HepG2 (cell line): ENCODE measurements around the gene VAT1L. TPM values are rescaled to one million over a fixed set of nuclear protein-coding genes. Genes with fewer than 3 reads are reported as not detected.

ENCODE experiments used
- ATAC-seq: fragments of 200-7000 bp; cut with Tn5 transposase; 3 replicates; pipeline ENCODE4 v1.9.1; 2020; ENCODE audit warnings: mild to moderate bottlenecking, moderate library complexity
- BruUV-seq: library from RNA; stranded (reverse); fragments of 400-500 nt; replicated peaks from 2 replicates; lab custom pipeline; 2021; lab: Mats Ljungman, UMichigan
- CTCF ChIA-PET: fragments of 300-600 bp; formaldehyde crosslinking; extraction: SDS; loops from one replicate; lab custom pipeline; 2021; ENCODE audit warnings: low total read pairs, inconsistent platforms, low intra/inter-chr PET ratio; lab: Yijun Ruan, JAX
- POLR2A ChIA-PET: fragments of 350-600 bp; sonication (Branson Sonifier 250); formaldehyde crosslinking; loops from one replicate; lab custom pipeline; 2020; ENCODE audit warnings: antibody characterized with exemption, inconsistent platforms; lab: Yijun Ruan, JAX
- DNase-seq: peaks from one replicate; pipeline ENCODE4 v3.0.0-alpha.2; 2015; ENCODE audit warnings: low spot score
- FAIRE-seq: peaks from 3 replicates; lab custom pipeline; 2011; peaks lifted over from hg19 to GRCh38; lab: Jason Lieb, UNC
- H2AFZ ChIP-seq: one replicate; pipeline ENCODE4 v1.6.1; 2011; ENCODE audit warnings: low read length, inconsistent platforms
- H3K27ac ChIP-seq: fragments of 300-600 bp; 3 replicates; pipeline ENCODE4 v1.8.0; 2011; ENCODE audit warnings: mixed run types, mild to moderate bottlenecking, mixed read lengths, low read length, inconsistent platforms; ENCODE audit not compliant: insufficient read depth; ENCODE audit errors: extremely low read length
- H3K27me3 ChIP-seq, 2 experiments: fragments of 200-600 bp in 1 of 2; 2 replicates in 1 of 2; 3 replicates in 1 of 2; pipeline versions ENCODE4 v1.6.0 to v1.8.0; 2011; ENCODE audit warnings: low read length in 2 of 2, mild to moderate bottlenecking in 2 of 2, moderate library complexity in 2 of 2, inconsistent platforms in 1 of 2; ENCODE audit not compliant: insufficient read depth in 2 of 2, control insufficient read depth in 1 of 2
- H3K36me3 ChIP-seq, 2 experiments: fragments of 200-600 bp in 1 of 2; replicated peaks in 1 of 2; 2 replicates in 1 of 2; 3 replicates in 1 of 2; pipeline versions ENCODE4 v1.5.1 to v1.8.0; 2011; ENCODE audit warnings: low read length in 2 of 2, inconsistent platforms in 1 of 2; ENCODE audit not compliant: insufficient read depth in 2 of 2, control insufficient read depth in 1 of 2
- H3K4me1 ChIP-seq: 2 replicates; pipeline ENCODE4 v1.5.1; 2012; ENCODE audit warnings: low read length, inconsistent platforms; ENCODE audit not compliant: insufficient read depth
- H3K4me2 ChIP-seq: 2 replicates; pipeline ENCODE4 v1.6.0; 2011; ENCODE audit warnings: low read depth, low read length, inconsistent platforms
- H3K4me3 ChIP-seq, 3 experiments: fragments of 200-600 bp in 1 of 3; sonication (generic), shearing (Covaris generic) in 1 of 3; replicated peaks in 1 of 3; 2 replicates each; pipeline ENCODE4 v1.5.1; 2011 to 2016; ENCODE audit warnings: low read length in 3 of 3, inconsistent platforms in 2 of 3, low read depth in 2 of 3, mild to moderate bottlenecking in 2 of 3, control low read depth in 1 of 3, mixed read lengths in 1 of 3; ENCODE audit not compliant: insufficient read depth in 1 of 3
- H3K79me2 ChIP-seq: one replicate; pipeline ENCODE4 v1.6.1; 2011; ENCODE audit warnings: low read length, inconsistent platforms; ENCODE audit not compliant: insufficient read depth
- H3K9ac ChIP-seq: 2 replicates; pipeline ENCODE4 v1.6.0; 2011; ENCODE audit warnings: mild to moderate bottlenecking, low read depth, low read length, inconsistent platforms; ENCODE audit not compliant: insufficient read depth
- H3K9me3 ChIP-seq: 2 replicates; pipeline ENCODE4 v1.5.1; 2012; ENCODE audit warnings: mild to moderate bottlenecking, low read length
- H4K20me1 ChIP-seq: 2 replicates; pipeline ENCODE4 v1.6.0; 2011; ENCODE audit warnings: inconsistent platforms, mild to moderate bottlenecking, low read length, moderate library complexity; ENCODE audit not compliant: insufficient read depth
- CBX5 ChIP-seq: sonication (generic); formaldehyde crosslinking; IDR thresholded peaks from 2 replicates; pipeline ENCODE4 v1.4.0; 2020; ENCODE audit warnings: missing genetic modification reagents, borderline replicate concordance
- DDIT3 ChIP-seq: sonication (generic); formaldehyde crosslinking; IDR thresholded peaks from 2 replicates; pipeline ENCODE4 v1.4.0; 2020; ENCODE audit warnings: mild to moderate bottlenecking, missing genetic modification reagents
- FOSL2 ChIP-seq: sonication (generic); formaldehyde crosslinking; IDR thresholded peaks from 2 replicates; pipeline ENCODE4 v1.4.0; 2020; ENCODE audit warnings: missing genetic modification reagents
- GLMP ChIP-seq: sonication (generic); formaldehyde crosslinking; IDR thresholded peaks from 2 replicates; pipeline ENCODE4 v1.9.0; 2021; ENCODE audit warnings: missing genetic modification reagents, mild to moderate bottlenecking, borderline replicate concordance
- HIC2 ChIP-seq: sonication (generic); formaldehyde crosslinking; IDR thresholded peaks from 2 replicates; pipeline ENCODE4 v1.9.0; 2022; ENCODE audit warnings: low read depth, missing genetic modification reagents
- HMGXB3 ChIP-seq: sonication (generic); formaldehyde crosslinking; IDR thresholded peaks from 2 replicates; pipeline ENCODE4 v1.4.0; 2020; ENCODE audit warnings: missing genetic modification reagents, borderline replicate concordance
- JUN ChIP-seq: sonication (generic); formaldehyde crosslinking; IDR thresholded peaks from 2 replicates; pipeline ENCODE4 v1.4.0; 2020; ENCODE audit warnings: mild to moderate bottlenecking, missing genetic modification reagents
- NFKBIZ ChIP-seq: IDR thresholded peaks from 2 replicates; pipeline ENCODE4 v1.6.1; 2018; ENCODE audit warnings: missing genetic modification reagents, missing compliant biosample characterization
- POLR2AphosphoS5 ChIP-seq: IDR thresholded peaks from 2 replicates; pipeline ENCODE4 v1.6.1; 2012; ENCODE audit warnings: low read depth, low read length
- RXRB ChIP-seq: IDR thresholded peaks from 2 replicates; pipeline ENCODE4 v1.6.1; 2016; ENCODE audit warnings: borderline replicate concordance, missing genetic modification reagents, missing compliant biosample characterization
- SATB2 ChIP-seq: sonication (generic); formaldehyde crosslinking; IDR thresholded peaks from 2 replicates; pipeline ENCODE4 v1.5.0; 2020; ENCODE audit warnings: missing genetic modification reagents
- YEATS4 ChIP-seq: sonication (generic); formaldehyde crosslinking; IDR thresholded peaks from 2 replicates; pipeline ENCODE4 v1.4.0; 2020; ENCODE audit warnings: missing genetic modification reagents, borderline replicate concordance
- ZFP41 ChIP-seq: sonication (generic); formaldehyde crosslinking; IDR thresholded peaks from 2 replicates; pipeline ENCODE4 v1.4.0; 2020; ENCODE audit warnings: mild to moderate bottlenecking, missing genetic modification reagents, borderline replicate concordance
- ZFP91 ChIP-seq: sonication (generic); formaldehyde crosslinking; IDR thresholded peaks from 2 replicates; pipeline ENCODE4 v1.9.0; 2022; ENCODE audit warnings: missing genetic modification reagents, mild to moderate bottlenecking, borderline replicate concordance
- ZNF7 ChIP-seq: IDR thresholded peaks from 2 replicates; pipeline ENCODE4 v1.6.1; 2016; ENCODE audit warnings: missing biosample characterization, missing genetic modification reagents
- ZNF883 ChIP-seq: sonication (generic); formaldehyde crosslinking; IDR thresholded peaks from 2 replicates; pipeline ENCODE4 v1.5.1; 2020; ENCODE audit warnings: mild to moderate bottlenecking, missing genetic modification reagents; ENCODE audit errors: not compliant biosample characterization
- WGBS: methylation state at CpG from one replicate; pipeline ENCODE4 v1.1.6; 2017; ENCODE audit warnings: low lambda C conversion rate; 5-methylcytosine and 5-hydroxymethylcytosine counted together
- in situ Hi-C: cut with HindIII; loops from 2 replicates; pipeline ENCODE4 v1.10.0; 2017; ENCODE audit warnings: low pct_unique_long_range_greater_than_20kb; ENCODE audit not compliant: extremely low pct_ligation_motif_present
- intact Hi-C: fragments of 100-400 bp; cut with micrococcal nuclease; formaldehyde crosslinking; loops from one replicate; pipeline ENCODE4 v1.10.0; 2022; ENCODE audit not compliant: unreplicated experiment
- polyA plus RNA-seq, 8 experiments: library from polyadenylated mRNA; depleted of rRNA in 3 of 8; stranded (reverse) in 7 of 8; unstranded in 1 of 8; fragments of >200 nt; fragmentation: Illumina TruSeq in 4 of 8; extraction: Trizol in 4 of 8; gene quantifications; 2 replicates each; pipeline versions ENCODE4 v1.2.1 to v1.2.3, GENCODE V29; 2011 to 2016; ENCODE audit warnings: low read depth in 4 of 8, missing spikeins in 1 of 8, mixed read lengths in 1 of 8; ENCODE audit not compliant: insufficient read depth in 1 of 8
- total RNA-seq, 5 experiments: library from RNA; depleted of rRNA; stranded (reverse); fragments of >200 nt; fragmentation: Illumina TruSeq; extraction: Trizol; gene quantifications; 2 replicates each; pipeline ENCODE4 v1.2.3, GENCODE V29; 2016; ENCODE audit warnings: low read depth in 1 of 5

Gene VAT1L
- total and polyA plus RNA-seq, 2 of the 13 experiments (the other 11 are each of a cell fraction or from before 2014, with no cell fraction given): not detected

GRCh38 chr16:77825196-77825595, 36.8 kb downstream of the VAT1L start:
- Histone ChIP-seq H3K4me1 (no peaks in the 10 kb centered on the region), H3K9ac (no peak overlapping the region), H4K20me1 (no peaks in the 10 kb centered on the region), H3K27me3 (peaks cover 0 to 40% of the 10 kb centered on the region in 2 experiments; a peak in 4 of 5 replicates), H3K27ac (no peak overlapping the region), H3K9me3 (no peaks in the 10 kb centered on the region), H3K79me2 (no peaks in the 10 kb centered on the region), H3K4me3 (no peak overlapping the region), H3K36me3 (no peaks in the 10 kb centered on the region), H2AFZ (no peak overlapping the region), H3K4me2 (no peak overlapping the region)
- ATAC-seq (no peak), DNase-seq (no peak), FAIRE-seq (no peak)
- CTCF ChIA-PET: no interaction called here
- WGBS: 39% methylated on average over 7 of the region's 7 CpGs
- POLR2A ChIA-PET: no interaction called here
- intact Hi-C loops: no loop called here
- no peak for TF ChIP-seq CBX5 (CRISPR knock-in tag)
- TF ChIP-seq ZNF7 (CRISPR knock-in tag): no peak
- TF ChIP-seq JUN (CRISPR knock-in tag): no peak
- no peak for TF ChIP-seq DDIT3
- no peak for TF ChIP-seq GLMP
- TF ChIP-seq NFKBIZ (CRISPR knock-in tag): no peak
- TF ChIP-seq POLR2AphosphoS5: no peak
- no peak for TF ChIP-seq RXRB (CRISPR knock-in tag)
- no peak for TF ChIP-seq ZNF883 (CRISPR knock-in tag)
- no peak for TF ChIP-seq ZFP41
- TF ChIP-seq YEATS4: no peak
- no peak for TF ChIP-seq HIC2 (CRISPR knock-in tag)
- no peak for TF ChIP-seq SATB2 (CRISPR knock-in tag)
- TF ChIP-seq HMGXB3 (CRISPR knock-in tag): no peak
- no peak for TF ChIP-seq ZFP91 (CRISPR knock-in tag)
- no peak for TF ChIP-seq FOSL2 (CRISPR knock-in tag)
- in situ Hi-C loops: no loop called here
- BruUV-seq: no TSS peak
